ENCODE measurements around the gene TWF1. TPM values are rescaled to one million over a fixed set of nuclear protein-coding genes. Genes with fewer than 3 reads are reported as not detected.

The TWF1 gene
- total and polyA plus RNA-seq, 4 donors = 38.4 to 84.5 (median 53.1) TPM

- DNase-seq (no peak), ATAC-seq (ENCODE audit: low FRiP score) (no peak)
- Histone ChIP-seq H3K4me1 (ENCODE audit: control insufficient read depth in 1 of 2, insufficient read depth in 2 of 2, low read length in 2 of 2) (no peaks in the 10 kb centered on the region), H3K27ac (ENCODE audit: low read depth in 1 of 2, low read length in 2 of 2) (no peak overlapping the region), H3K27me3 (ENCODE audit: control insufficient read depth in 1 of 2, insufficient read depth in 2 of 2, low read length in 1 of 2) (no peaks in the 10 kb centered on the region), H3K4me3 (ENCODE audit: low read length in 2 of 2) (no peak overlapping the region), H3K9me3 (ENCODE audit: control insufficient read depth, low read length) (no peaks in the 10 kb centered on the region), H3K36me3 (ENCODE audit: control insufficient read depth in 1 of 2, insufficient read depth in 2 of 2, low read length in 1 of 2) (peaks cover 0 to 2% of the 10 kb centered on the region in 2 donors)
- intact Hi-C loops (cut with DNase I) = no loop called here
These were observed 19.0 kb downstream of the TWF1 start for GRCh38 chr12:43786899-43787693.

- ATAC-seq (ENCODE audit: low FRiP score) (no peak), DNase-seq (no peak)
- H3K36me3 ChIP-seq (ENCODE audit: control insufficient read depth in 1 of 2, insufficient read depth in 2 of 2, low read length in 1 of 2) = peaks cover 0 to 4% of the 10 kb centered on the region in 2 donors
- H3K27me3 ChIP-seq (ENCODE audit: control insufficient read depth in 1 of 2, insufficient read depth in 2 of 2, low read length in 1 of 2) = no peaks in the 10 kb centered on the region
- WGBS, 2 donors = 49 to 53% methylated on average over 3 of the region's 3 CpGs
- no peaks in the 10 kb centered on the region for H3K9me3 ChIP-seq (ENCODE audit: control insufficient read depth, low read length)
- H3K4me1 ChIP-seq (ENCODE audit: control insufficient read depth in 1 of 2, insufficient read depth in 2 of 2, low read length in 2 of 2) = no peaks in the 10 kb centered on the region
- no peak overlapping the region for H3K4me3 ChIP-seq (ENCODE audit: low read length in 2 of 2)
- intact Hi-C loops (cut with DNase I) = loop anchor here in 1 of 2 donors (10.0 kb wide), 1 partner anchor 108 kb away; no protein-coding TSS in a partner anchor
- no peak overlapping the region for H3K27ac ChIP-seq (ENCODE audit: low read depth in 1 of 2, low read length in 2 of 2)
These were observed 29.6 kb downstream of the TWF1 start for GRCh38 chr12:43776498-43776897.

- H3K27ac ChIP-seq (ENCODE audit: low read depth in 1 of 2, low read length in 2 of 2) = no peak overlapping the region
- H3K36me3 ChIP-seq (ENCODE audit: control insufficient read depth in 1 of 2, insufficient read depth in 2 of 2, low read length in 1 of 2) = peaks cover 0 to 1% of the 10 kb centered on the region in 2 donors
- H3K9me3 ChIP-seq (ENCODE audit: control insufficient read depth, low read length) = no peaks in the 10 kb centered on the region
- DNase-seq (no peak), ATAC-seq (ENCODE audit: low FRiP score) (no peak)
- H3K27me3 ChIP-seq (ENCODE audit: control insufficient read depth in 1 of 2, insufficient read depth in 2 of 2, low read length in 1 of 2) = no peaks in the 10 kb centered on the region
- no peak overlapping the region for H3K4me3 ChIP-seq (ENCODE audit: low read length in 2 of 2)
- H3K4me1 ChIP-seq (ENCODE audit: control insufficient read depth in 1 of 2, insufficient read depth in 2 of 2, low read length in 2 of 2) = no peaks in the 10 kb centered on the region
- intact Hi-C loops (cut with DNase I) = no loop called here
These were observed 39.8 kb downstream of the TWF1 start for GRCh38 chr12:43766291-43766690.

GRCh38 chr12:43764528-43764927 is 41.6 kb downstream of the TWF1 start:
- Histone ChIP-seq H3K9me3 (ENCODE audit: control insufficient read depth, low read length) (no peaks in the 10 kb centered on the region), H3K27me3 (ENCODE audit: control insufficient read depth in 1 of 2, insufficient read depth in 2 of 2, low read length in 1 of 2) (no peaks in the 10 kb centered on the region), H3K4me3 (ENCODE audit: low read length in 2 of 2) (no peak overlapping the region), H3K4me1 (ENCODE audit: control insufficient read depth in 1 of 2, insufficient read depth in 2 of 2, low read length in 2 of 2) (peaks cover 6 to 7% of the 10 kb centered on the region in 2 donors), H3K36me3 (ENCODE audit: control insufficient read depth in 1 of 2, insufficient read depth in 2 of 2, low read length in 1 of 2) (no peaks in the 10 kb centered on the region), H3K27ac (ENCODE audit: low read depth in 1 of 2, low read length in 2 of 2) (no peak overlapping the region)
- DNase-seq (no peak), ATAC-seq (ENCODE audit: low FRiP score) (no peak)
- intact Hi-C loops (cut with DNase I) = loop anchor here in 1 of 2 donors (5.0 kb wide), 1 partner anchor 43 kb away; the partner anchor contains the start of gene TWF1

DNA sequence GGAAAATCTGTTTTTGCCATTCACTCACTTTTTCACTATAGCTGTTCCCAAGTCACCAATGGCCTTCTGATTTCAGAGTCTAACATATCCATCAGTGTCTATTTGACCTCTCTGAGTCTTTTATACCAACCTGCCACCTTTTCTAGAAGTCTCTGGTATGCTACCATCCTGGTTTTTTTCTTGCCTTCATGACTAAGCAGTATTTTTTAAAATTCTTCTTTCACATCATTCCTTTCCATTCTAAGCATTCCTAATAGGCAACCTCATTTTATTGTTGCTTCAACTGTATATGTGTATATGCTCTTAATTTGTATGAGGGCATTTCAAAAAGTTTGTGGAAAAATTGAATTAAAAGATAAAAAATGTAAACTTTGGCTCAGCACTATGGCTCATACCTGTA is 42.3 kb downstream of the TWF1 start:
- Histone ChIP-seq H3K9me3 (ENCODE audit: control insufficient read depth, low read length) (no peaks in the 10 kb centered on the region), H3K27me3 (ENCODE audit: control insufficient read depth in 1 of 2, insufficient read depth in 2 of 2, low read length in 1 of 2) (no peaks in the 10 kb centered on the region), H3K4me1 (ENCODE audit: control insufficient read depth in 1 of 2, insufficient read depth in 2 of 2, low read length in 2 of 2) (peaks cover 6 to 7% of the 10 kb centered on the region in 2 donors), H3K36me3 (ENCODE audit: control insufficient read depth in 1 of 2, insufficient read depth in 2 of 2, low read length in 1 of 2) (no peaks in the 10 kb centered on the region), H3K27ac (ENCODE audit: low read depth in 1 of 2, low read length in 2 of 2) (no peak overlapping the region), H3K4me3 (ENCODE audit: low read length in 2 of 2) (no peak overlapping the region)
- intact Hi-C loops (cut with DNase I) = loop anchor here in 1 of 2 donors (5.0 kb wide), 1 partner anchor 44 kb away; the partner anchor contains the start of gene TWF1
- ATAC-seq (ENCODE audit: low FRiP score) (no peak), DNase-seq (no peak)

DNA sequence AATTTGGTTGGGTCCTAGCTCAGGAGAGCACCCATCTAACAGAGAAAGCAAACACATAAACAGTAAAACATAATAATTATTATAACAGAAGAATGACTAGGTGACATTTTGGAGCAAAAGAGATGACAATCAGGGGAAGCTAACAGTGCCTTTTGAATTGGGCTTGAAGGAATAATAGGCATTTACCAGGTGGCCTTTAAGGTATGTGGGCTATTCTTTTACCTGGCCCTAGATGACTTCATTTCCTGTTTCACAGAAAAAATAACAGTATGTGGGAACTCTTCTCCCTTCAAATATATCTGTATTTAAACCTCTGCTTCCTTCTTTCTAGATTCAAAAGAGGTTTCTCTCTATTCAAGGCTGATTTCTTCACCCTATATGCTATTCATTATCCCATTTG is 43.5 kb downstream of the TWF1 start:
- ATAC-seq (ENCODE audit: low FRiP score) = no peak
- Histone ChIP-seq H3K27ac (ENCODE audit: low read depth in 1 of 2, low read length in 2 of 2) (no peak overlapping the region), H3K36me3 (ENCODE audit: control insufficient read depth in 1 of 2, insufficient read depth in 2 of 2, low read length in 1 of 2) (no peaks in the 10 kb centered on the region), H3K27me3 (ENCODE audit: control insufficient read depth in 1 of 2, insufficient read depth in 2 of 2, low read length in 1 of 2) (no peaks in the 10 kb centered on the region), H3K9me3 (ENCODE audit: control insufficient read depth, low read length) (no peaks in the 10 kb centered on the region), H3K4me1 (ENCODE audit: control insufficient read depth in 1 of 2, insufficient read depth in 2 of 2, low read length in 2 of 2) (peaks cover 6 to 7% of the 10 kb centered on the region in 2 donors), H3K4me3 (ENCODE audit: low read length in 2 of 2) (no peak overlapping the region)
- intact Hi-C loops (cut with DNase I) = loop anchor here in 1 of 2 donors (5.0 kb wide), 1 partner anchor 45 kb away; the partner anchor contains the start of gene TWF1
- no peak for DNase-seq

DNA sequence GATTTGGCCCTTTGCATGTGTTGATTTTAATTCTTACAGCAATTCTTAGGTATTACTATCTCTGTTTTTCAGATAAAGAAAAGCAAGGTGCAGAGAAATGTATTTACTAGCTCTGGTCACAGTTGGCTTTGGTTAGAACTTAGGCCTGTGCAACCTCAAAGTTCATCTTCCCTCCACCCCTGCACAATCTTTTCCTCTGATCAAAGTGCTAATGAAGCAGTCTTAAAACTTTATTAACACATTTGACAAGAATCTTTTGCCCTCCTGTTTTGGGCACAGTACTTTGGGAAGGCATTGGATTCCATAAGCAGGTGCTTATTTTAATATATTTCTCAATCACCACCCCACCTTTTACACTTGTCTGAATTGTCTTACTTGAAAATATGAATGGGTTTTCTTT is 44.6 kb downstream of the TWF1 start:
- H3K27me3 ChIP-seq (ENCODE audit: control insufficient read depth in 1 of 2, insufficient read depth in 2 of 2, low read length in 1 of 2) = no peaks in the 10 kb centered on the region
- DNase-seq (no peak), ATAC-seq (ENCODE audit: low FRiP score) (no peak)
- H3K4me3 ChIP-seq (ENCODE audit: low read length in 2 of 2) = no peak overlapping the region
- no peaks in the 10 kb centered on the region for H3K9me3 ChIP-seq (ENCODE audit: control insufficient read depth, low read length)
- H3K4me1 ChIP-seq (ENCODE audit: control insufficient read depth in 1 of 2, insufficient read depth in 2 of 2, low read length in 2 of 2) = peaks cover 6 to 7% of the 10 kb centered on the region in 2 donors
- H3K27ac ChIP-seq (ENCODE audit: low read depth in 1 of 2, low read length in 2 of 2) = no peak overlapping the region
- H3K36me3 ChIP-seq (ENCODE audit: control insufficient read depth in 1 of 2, insufficient read depth in 2 of 2, low read length in 1 of 2) = no peaks in the 10 kb centered on the region
- intact Hi-C loops (cut with DNase I) = loop anchor here in 1 of 2 donors (5.0 kb wide), 1 partner anchor 46 kb away; the partner anchor contains the start of gene TWF1

GRCh38 chr12:43760396-43760795 is 45.7 kb downstream of the TWF1 start:
- 53 to 70% methylated on average over 2 of the region's 2 CpGs for WGBS, 2 donors

More at GRCh38 chr12:43760396-43760795, 45.7 kb downstream of the TWF1 start:
- no peak overlapping the region for H3K27ac ChIP-seq (ENCODE audit: low read depth in 1 of 2, low read length in 2 of 2)
- intact Hi-C loops (cut with DNase I) = loop anchor here in 1 of 2 donors (5.0 kb wide), 1 partner anchor 47 kb away; the partner anchor contains the start of gene TWF1
- H3K4me1 ChIP-seq (ENCODE audit: control insufficient read depth in 1 of 2, insufficient read depth in 2 of 2, low read length in 2 of 2) = peaks cover 6 to 7% of the 10 kb centered on the region in 2 donors
- H3K36me3 ChIP-seq (ENCODE audit: control insufficient read depth in 1 of 2, insufficient read depth in 2 of 2, low read length in 1 of 2) = no peaks in the 10 kb centered on the region
- H3K27me3 ChIP-seq (ENCODE audit: control insufficient read depth in 1 of 2, insufficient read depth in 2 of 2, low read length in 1 of 2) = no peaks in the 10 kb centered on the region
- ATAC-seq (ENCODE audit: low FRiP score) (no peak), DNase-seq (no peak)
- peak overlapping the region in 1 of 2 donors; percentile 1 for H3K4me3 ChIP-seq (ENCODE audit: low read length in 2 of 2)
- H3K9me3 ChIP-seq (ENCODE audit: control insufficient read depth, low read length) = no peaks in the 10 kb centered on the region
